Sciatic nerve (tissue), 2 donors: ENCODE data around the gene MAD1L1. TPM values are rescaled to one million over a fixed set of nuclear protein-coding genes. Genes with fewer than 3 reads are reported as not detected.

Experiments
- ATAC-seq: fragments of 200-7000 bp; cut with Tn5 transposase; one replicate; pipeline ENCODE4 v1.9.1; 2020; ENCODE audit warnings: mild to moderate bottlenecking, moderate library complexity
- DNase-seq: peaks from one replicate; pipeline ENCODE4 v3.0.0-alpha.2; 2020; ENCODE audit warnings: low spot score
- intact Hi-C: fragments of 100-400 bp; cut with DNase I; formaldehyde crosslinking; loops from one replicate; pipeline ENCODE4 v1.14.2; 2022
- total RNA-seq: library from RNA; stranded (reverse); fragmentation: NEBNext Ultra II Directional; extraction: Animal tissue kit (Norgen Biotek cat#: 25700); gene quantifications from one replicate; pipeline ENCODE4 v1.2.1, GENCODE V29; 2021
- donor health status: DM: no; HTN: no; CAD: no.
- donor health status: DM: no; HTN: no; CAD: no.

Gene MAD1L1
- total RNA-seq, 1 donor from 2014 or later = 42.1 TPM

GRCh38 chr7:2245883-2246675, 13.3 kb upstream of the MAD1L1 start:
- intact Hi-C loops = loop anchor here (5.0 kb wide), 1 partner anchor 1991 kb away; no protein-coding TSS in a partner anchor
- DNase-seq (no peak), ATAC-seq (no peak)

GRCh38 chr7:2244404-2244995, 11.8 kb upstream of the MAD1L1 start:
- intact Hi-C loops = no loop called here
- DNase-seq (no peak), ATAC-seq (no peak)

- DNase-seq = no peak
- intact Hi-C loops = no loop called here
- no peak for ATAC-seq
Observed at GRCh38 chr7:2243458-2243857, 10.7 kb upstream of the MAD1L1 start.

DNA sequence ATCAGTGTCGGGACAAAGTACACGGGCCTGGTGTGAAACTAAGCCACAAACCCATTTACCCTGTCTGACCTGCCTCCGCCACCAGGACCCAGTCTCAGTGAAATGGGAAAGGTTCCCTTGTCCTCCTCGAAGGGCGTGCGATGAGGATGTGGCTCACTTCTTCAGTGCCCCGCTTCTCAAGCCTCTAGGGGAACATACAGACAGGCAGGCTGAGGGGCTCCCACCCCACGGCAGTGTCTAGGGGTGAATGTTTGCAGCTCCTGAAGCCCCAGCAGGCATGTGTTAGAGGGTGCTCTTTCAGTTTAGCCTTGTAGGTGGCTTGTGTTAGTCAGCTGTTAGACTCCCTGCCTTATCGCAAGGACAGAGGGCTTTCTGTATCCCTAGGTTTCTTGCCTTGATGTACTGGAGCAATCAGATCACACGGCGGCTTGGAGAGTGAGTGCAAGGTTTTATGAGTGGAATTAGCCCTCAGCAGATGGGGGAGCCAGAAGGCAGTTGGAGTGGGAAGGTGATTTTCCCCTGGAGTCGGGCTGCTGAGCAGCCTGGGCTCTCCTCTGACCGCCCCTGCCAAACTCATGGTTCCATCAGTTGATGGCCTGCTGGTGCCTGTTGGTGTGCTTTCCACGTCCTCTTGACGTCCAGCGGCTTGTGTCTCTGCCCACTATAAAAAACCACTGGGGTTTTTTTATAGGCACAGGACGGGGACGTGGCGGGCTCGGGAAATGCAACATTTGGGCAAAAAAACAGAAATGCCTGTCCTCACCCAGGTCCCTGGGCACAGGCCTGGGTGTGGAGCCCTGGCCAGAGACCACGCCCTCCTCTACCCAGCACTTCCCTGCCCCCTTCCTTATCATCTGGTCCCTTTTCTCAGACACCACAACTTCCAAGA, 10.0 kb upstream of the MAD1L1 start:
- DNase-seq = no peak
- ATAC-seq = peak; percentile 16
- intact Hi-C loops = no loop called here

GRCh38 chr7:2241580-2242540, 9.1 kb upstream of the MAD1L1 start, which contains the start of the genes MRM2 and NUDT1:
MRM2 (minus strand) TSS chr7:2242205; CDS start chr7:2242169, 36 bp downstream.
NUDT1 (plus strand) TSS chr7:2242226; CDS start chr7:2244575, 2,349 bp downstream.
- intact Hi-C loops = no loop called here
- DNase-seq (peak; percentile 89), ATAC-seq (peak; percentile 92)

DNA sequence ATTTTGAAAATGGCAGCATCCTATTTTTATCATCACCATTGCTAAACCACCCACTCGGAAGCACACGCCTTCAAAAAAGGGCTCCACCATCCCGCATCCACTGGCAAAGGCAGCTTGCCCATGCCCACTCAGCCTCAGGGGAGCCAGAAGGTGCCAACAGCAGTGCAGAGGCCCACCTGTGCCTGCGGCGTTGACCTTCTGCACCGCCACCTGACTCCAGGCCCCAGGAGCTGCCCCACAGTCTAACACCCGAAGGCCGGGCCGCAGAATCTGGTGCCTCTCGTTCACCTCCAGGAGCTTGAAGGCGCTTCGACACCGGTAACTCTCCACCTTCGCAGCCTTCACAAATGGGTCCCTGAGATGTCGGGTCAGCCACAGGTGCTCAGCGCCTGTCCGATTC, 6.5 kb upstream of the MAD1L1 start:
- intact Hi-C loops = no loop called here
- ATAC-seq (no peak), DNase-seq (no peak)

DNA sequence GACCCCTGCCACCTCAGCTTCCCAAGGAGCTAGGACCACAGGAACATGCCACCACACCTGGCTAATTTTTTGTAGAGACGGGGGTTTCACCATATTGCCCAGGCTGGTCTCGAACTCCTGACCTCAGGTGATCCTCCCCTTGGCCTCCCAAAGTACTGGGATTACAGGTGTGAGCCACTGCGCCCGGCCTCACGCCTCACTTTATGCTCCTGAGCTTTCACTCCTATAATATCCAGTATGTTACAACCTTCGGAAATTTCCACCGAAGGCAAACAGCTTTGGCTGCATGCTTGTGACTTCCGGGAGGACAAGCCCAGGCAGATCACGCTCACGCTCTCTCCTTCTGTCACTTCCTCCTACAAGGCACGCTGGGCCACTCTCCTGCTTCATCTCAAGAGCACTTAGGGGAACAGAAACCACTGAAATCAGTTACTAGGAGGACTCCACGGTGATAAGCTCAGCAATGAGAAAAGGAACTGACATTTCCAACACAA, 4.4 kb upstream of the MAD1L1 start:
- ATAC-seq (peak; percentile 47), DNase-seq (no peak)

DNA sequence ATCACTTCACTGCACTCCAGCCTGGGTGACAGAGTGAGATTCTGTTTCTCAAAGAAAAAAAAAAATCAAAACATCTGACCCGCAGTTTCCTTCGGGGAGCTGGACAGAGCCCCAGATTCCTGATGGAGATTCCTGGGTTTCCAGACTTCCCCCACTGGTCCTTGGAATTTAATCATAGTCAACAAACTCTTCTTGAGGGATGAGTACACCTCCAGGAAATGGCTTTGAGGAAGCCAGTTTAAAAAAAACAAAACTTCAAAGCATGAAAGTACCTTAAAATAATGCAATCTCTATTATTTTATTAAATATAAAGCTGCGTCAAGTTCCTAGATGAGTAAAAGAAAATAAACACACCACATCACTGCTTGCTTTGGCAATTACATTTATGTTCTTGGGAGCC, 1.2 kb upstream of the MAD1L1 start:
- ATAC-seq = no peak
- intact Hi-C loops = no loop called here
- DNase-seq = no peak

More for the DNA sequence above, 4.4 kb upstream of the MAD1L1 start:
- intact Hi-C loops = no loop called here

DNA sequence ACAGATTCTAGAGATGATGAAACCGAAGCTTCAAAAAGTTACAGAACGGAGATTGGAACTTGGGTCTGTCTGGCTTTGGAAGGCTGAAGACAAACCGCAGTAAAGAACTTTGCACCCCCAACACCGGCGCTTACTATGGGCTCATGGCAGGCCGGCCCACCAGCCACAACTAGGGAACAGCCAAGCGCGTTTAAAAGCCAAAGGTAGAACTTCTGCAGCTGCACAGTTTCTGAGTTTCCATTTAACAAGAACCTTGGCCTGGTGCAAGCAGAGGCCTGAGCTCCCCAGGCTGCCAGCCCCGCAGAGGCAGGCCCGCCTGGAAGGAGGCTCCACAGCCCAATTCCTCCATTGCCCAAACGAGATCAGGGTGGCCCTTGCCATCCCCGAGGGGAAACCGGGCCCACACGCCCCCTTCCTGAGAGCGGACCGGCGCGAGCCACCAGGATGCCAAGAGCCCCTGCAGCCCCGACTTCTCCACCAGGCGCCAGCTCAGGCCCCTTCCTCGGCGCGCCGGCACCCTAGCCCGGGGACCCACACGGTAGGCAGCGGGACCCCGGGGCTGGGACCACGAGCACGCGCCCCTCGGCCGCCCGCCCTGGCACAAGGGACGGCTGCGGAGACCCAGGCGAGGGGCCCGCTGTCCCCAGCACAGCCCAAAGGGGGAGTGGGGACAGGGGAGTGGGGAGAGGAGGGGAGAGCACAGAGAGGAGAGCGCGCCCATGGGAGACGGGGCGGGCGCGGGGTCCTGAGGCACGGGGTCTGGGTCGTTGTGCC, 566 bp downstream of the MAD1L1 start:
- intact Hi-C loops = no loop called here
- DNase-seq (no peak), ATAC-seq (no peak)

DNA sequence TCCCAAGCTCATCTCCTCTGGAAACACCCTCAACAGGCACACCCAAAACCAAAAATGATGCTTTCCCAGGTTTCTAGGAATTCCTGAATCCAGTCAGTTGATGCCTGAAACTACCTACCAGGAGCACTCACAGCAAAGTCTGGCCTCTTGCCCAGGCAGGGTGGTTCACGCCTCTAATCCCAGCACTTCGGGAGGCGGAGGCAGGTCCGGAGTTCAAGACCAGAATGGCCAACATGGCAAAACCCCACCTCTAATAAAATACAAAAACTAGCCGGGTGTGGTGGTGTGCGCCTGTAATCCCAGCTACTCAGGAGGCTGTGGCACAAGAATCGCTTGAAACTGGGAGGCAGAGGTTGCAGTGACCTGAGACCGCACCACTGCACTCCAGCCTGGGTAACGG, 1.9 kb downstream of the MAD1L1 start:
- intact Hi-C loops = no loop called here
- ATAC-seq (no peak), DNase-seq (no peak)

GRCh38 chr7:2230226-2230625, 2.5 kb downstream of the MAD1L1 start:
- ATAC-seq (no peak), DNase-seq (no peak)
- intact Hi-C loops = no loop called here

- intact Hi-C loops = no loop called here
- ATAC-seq = no peak
- DNase-seq = no peak
Observed at GRCh38 chr7:2229467-2229866, 3.3 kb downstream of the MAD1L1 start.

DNA sequence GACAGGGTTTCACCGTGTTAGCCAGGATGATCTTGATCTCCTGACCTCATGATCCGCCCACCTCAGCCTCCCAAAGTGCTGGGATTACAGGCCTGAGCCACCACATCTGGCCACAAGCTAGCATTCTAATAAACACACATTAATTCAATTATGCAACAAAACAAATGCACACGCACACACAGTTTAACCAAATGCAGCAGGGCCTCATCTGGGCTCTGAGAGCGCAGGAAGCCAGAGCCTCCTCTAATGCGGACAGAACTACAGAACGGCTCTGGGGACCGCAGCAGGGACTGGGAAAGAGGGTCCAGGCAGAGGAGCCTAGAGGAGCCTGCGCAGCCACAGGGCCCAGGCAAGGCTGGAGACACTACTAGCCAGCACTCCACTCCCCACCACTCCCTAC, 3.8 kb downstream of the MAD1L1 start:
- DNase-seq (no peak), ATAC-seq (no peak)
- intact Hi-C loops = no loop called here

GRCh38 chr7:2227699-2228098, 5.0 kb downstream of the MAD1L1 start:
- intact Hi-C loops = no loop called here
- ATAC-seq = no peak
- DNase-seq = no peak

- intact Hi-C loops = no loop called here
- ATAC-seq (no peak), DNase-seq (no peak)
Observed at GRCh38 chr7:2225830-2226229, 6.9 kb downstream of the MAD1L1 start.

DNA sequence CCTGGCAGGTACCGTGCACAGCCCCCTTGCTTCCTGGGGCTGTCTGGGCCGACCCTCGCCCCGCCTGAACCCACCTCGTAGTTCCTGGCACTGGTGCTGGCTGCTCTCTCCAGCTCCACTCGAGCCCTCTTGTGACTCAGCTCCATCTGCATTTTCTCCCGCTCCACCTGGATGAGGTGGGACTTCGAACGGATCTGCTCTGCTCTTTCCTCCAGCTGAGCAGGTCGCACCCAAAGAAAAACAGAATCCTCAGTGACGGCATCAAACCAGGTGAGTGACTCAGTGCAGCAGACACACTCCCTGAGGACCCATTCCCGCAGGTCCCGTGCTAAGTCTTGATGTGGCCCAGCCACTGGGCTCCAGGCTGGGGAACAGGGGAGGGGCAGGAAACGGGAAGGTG, 7.4 kb downstream of the MAD1L1 start:
- intact Hi-C loops = no loop called here
- DNase-seq = no peak
- no peak for ATAC-seq

- no peak for ATAC-seq
- DNase-seq = no peak
- intact Hi-C loops = no loop called here
Observed at GRCh38 chr7:2224934-2225333, 7.8 kb downstream of the MAD1L1 start.

DNA sequence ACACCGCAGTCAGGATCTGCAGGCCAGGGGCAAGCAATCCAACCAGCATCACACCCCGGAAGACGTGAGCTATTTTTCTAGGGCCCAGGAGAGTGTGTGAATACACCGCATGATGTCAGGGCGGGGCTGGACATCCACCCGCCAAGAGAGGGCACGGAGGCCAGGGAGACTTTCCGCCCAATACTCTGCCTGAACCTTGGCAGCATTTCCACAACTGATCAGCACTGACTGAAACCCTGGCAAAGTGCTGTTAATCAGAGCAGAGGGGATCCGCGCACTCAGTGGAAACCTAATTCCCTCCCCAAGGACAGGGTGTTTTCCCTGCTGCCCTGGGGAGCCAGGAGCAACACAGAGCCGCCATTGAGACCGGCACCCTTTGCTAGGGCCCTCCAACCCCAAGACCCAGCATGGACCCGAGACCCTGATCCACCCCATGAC, 8.2 kb downstream of the MAD1L1 start:
- intact Hi-C loops = no loop called here
- ATAC-seq (peak; percentile 69), DNase-seq (no peak)
